ENCODE data around the gene B4GALNT3. TPM values are rescaled to one million over a fixed set of nuclear protein-coding genes. Genes with fewer than 3 reads are reported as not detected.

Gene B4GALNT3
- total RNA-seq, 4 donors from 2014 or later: 7.9 to 14.1 (median 9.8) TPM

DNA sequence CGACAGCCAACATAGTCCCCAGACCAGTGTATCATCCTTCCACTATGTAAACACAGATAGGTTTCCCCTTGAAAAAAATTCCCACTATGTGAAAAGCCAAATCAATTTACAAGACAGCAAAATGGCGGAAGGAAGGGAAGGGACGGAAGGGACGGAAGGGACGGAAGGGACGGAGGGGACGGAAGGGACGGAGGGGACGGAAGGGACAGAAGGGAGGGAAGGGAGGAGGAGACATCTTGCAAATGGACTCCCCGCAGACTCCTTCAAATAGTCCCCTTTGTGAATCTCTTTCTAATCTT lies 128.2 kb downstream of the B4GALNT3 start:
- WGBS, 2 donors: 88 to 90% methylated on average over 10 of the region's 10 CpGs
- no peaks in the 10 kb centered on the region for H3K27me3 ChIP-seq
- no peaks in the 10 kb centered on the region for H3K36me3 ChIP-seq
- H3K4me1 ChIP-seq: no peaks in the 10 kb centered on the region
- peaks cover 0 to 4% (median 0%) of the 10 kb centered on the region in 4 donors for H3K9me3 ChIP-seq
- no peak for TF ChIP-seq EP300 (IDR thresholded peaks at IDR 0.05)
- TF ChIP-seq, protein P1, sequence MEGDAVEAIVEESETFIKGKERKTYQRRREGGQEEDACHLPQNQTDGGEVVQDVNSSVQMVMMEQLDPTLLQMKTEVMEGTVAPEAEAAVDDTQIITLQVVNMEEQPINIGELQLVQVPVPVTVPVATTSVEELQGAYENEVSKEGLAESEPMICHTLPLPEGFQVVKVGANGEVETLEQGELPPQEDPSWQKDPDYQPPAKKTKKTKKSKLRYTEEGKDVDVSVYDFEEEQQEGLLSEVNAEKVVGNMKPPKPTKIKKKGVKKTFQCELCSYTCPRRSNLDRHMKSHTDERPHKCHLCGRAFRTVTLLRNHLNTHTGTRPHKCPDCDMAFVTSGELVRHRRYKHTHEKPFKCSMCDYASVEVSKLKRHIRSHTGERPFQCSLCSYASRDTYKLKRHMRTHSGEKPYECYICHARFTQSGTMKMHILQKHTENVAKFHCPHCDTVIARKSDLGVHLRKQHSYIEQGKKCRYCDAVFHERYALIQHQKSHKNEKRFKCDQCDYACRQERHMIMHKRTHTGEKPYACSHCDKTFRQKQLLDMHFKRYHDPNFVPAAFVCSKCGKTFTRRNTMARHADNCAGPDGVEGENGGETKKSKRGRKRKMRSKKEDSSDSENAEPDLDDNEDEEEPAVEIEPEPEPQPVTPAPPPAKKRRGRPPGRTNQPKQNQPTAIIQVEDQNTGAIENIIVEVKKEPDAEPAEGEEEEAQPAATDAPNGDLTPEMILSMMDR (IDR thresholded peaks at IDR 0.05): no peak
- no peak for TF ChIP-seq POLR2A (IDR thresholded peaks at IDR 0.05)
- H3K4me3 ChIP-seq: no peak overlapping the region
- H3K27ac ChIP-seq: no peak overlapping the region
- DNase-seq (ENCODE audit: low spot score in 2 of 2): no peak

GRCh38 chr12:588646-589045 lies 128.9 kb downstream of the B4GALNT3 start:
- Histone ChIP-seq H3K9me3 (peaks cover 0 to 4% (median 0%) of the 10 kb centered on the region in 4 donors), H3K27ac (no peak overlapping the region), H3K4me1 (no peaks in the 10 kb centered on the region), H3K4me3 (no peak overlapping the region), H3K27me3 (no peaks in the 10 kb centered on the region), H3K36me3 (no peaks in the 10 kb centered on the region)
- WGBS, 2 donors: 81 to 86% methylated on average over 4 of the region's 4 CpGs
- DNase-seq (ENCODE audit: low spot score in 2 of 2): no peak
- TF ChIP-seq POLR2A (IDR thresholded peaks at IDR 0.05) (no peak), EP300 (IDR thresholded peaks at IDR 0.05) (no peak)
- TF ChIP-seq, protein P1 (IDR thresholded peaks at IDR 0.05): no peak

GRCh38 chr12:590206-590750 lies 130.5 kb downstream of the B4GALNT3 start:
- Histone ChIP-seq H3K27ac (no peak overlapping the region), H3K36me3 (no peaks in the 10 kb centered on the region), H3K4me3 (no peak overlapping the region), H3K9me3 (peaks cover 0 to 4% (median 0%) of the 10 kb centered on the region in 4 donors), H3K27me3 (no peaks in the 10 kb centered on the region), H3K4me1 (no peaks in the 10 kb centered on the region)
- TF ChIP-seq EP300 (IDR thresholded peaks at IDR 0.05) (no peak), POLR2A (IDR thresholded peaks at IDR 0.05) (no peak)
- TF ChIP-seq, protein P1 (IDR thresholded peaks at IDR 0.05): no peak
- no peak for DNase-seq (ENCODE audit: low spot score in 2 of 2)
- 73 to 81% methylated on average over 14 of the region's 14 CpGs for WGBS, 2 donors

DNA sequence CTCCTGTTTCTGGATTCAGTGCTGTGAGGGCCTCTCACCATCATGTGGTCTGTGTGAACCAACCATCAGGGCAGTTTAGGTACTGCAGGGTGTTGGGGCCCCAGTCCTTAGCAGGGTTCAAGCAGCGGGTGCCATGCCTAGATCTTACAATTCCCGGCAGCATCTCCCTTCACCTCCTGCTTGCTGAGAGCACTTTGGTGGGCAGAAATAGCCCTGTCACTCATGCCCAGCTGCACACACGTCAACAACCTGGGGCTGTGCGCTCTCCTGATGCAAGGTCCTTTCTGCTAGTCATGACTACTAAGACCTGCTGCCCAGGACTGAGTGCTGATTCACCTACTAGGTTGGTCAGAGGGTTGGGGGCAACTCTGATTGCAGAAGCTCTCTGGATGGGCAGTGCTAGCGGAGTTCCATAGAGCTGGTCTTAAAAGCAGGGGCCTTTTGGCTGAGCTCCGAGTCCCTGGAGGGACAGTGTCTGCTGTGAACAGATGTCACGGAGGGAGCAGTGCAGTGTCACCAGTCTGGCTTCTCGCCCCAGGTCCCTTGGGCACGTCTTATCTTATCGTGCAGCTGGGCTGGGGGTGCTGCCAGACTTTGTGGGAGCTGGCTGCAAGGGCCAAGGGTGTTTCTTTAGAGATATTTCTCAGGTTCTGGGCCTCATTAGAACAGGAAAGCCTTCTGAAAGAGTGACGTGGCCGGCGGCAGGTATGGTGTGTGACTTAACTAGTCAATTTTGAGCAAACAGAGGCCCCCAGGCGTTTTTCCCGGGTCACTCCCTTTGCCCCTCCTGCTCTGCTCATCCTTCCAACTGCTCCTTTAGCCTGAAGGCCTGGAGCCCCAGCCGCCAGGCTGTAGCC lies 131.7 kb downstream of the B4GALNT3 start:
- Histone ChIP-seq H3K27me3 (no peaks in the 10 kb centered on the region), H3K27ac (no peak overlapping the region), H3K4me1 (no peaks in the 10 kb centered on the region), H3K36me3 (no peaks in the 10 kb centered on the region), H3K9me3 (peaks cover 0 to 4% (median 0%) of the 10 kb centered on the region in 4 donors), H3K4me3 (no peak overlapping the region)
- WGBS, 2 donors: 60 to 70% methylated on average over 11 to 14 of the region's 16 CpGs
- TF ChIP-seq, protein P1 (IDR thresholded peaks at IDR 0.05): no peak
- TF ChIP-seq EP300 (IDR thresholded peaks at IDR 0.05) (no peak), POLR2A (IDR thresholded peaks at IDR 0.05) (no peak)
- no peak for DNase-seq (ENCODE audit: low spot score in 2 of 2)

- Histone ChIP-seq H3K4me3 (no peak overlapping the region), H3K27ac (no peak overlapping the region), H3K36me3 (no peaks in the 10 kb centered on the region), H3K4me1 (no peaks in the 10 kb centered on the region), H3K27me3 (no peaks in the 10 kb centered on the region), H3K9me3 (peaks cover 0 to 4% (median 0%) of the 10 kb centered on the region in 4 donors)
- TF ChIP-seq EP300 (IDR thresholded peaks at IDR 0.05) (no peak), POLR2A (IDR thresholded peaks at IDR 0.05) (no peak)
- TF ChIP-seq, protein P1 (IDR thresholded peaks at IDR 0.05): no peak
- 88% methylated on average over 11 of the region's 11 CpGs for WGBS, 2 donors
- DNase-seq (ENCODE audit: low spot score in 2 of 2): no peak
Observed at GRCh38 chr12:592024-592505, 132.3 kb downstream of the B4GALNT3 start.

Data from tibial nerve (tissue), 4 donors.